Mesenchymal stem cell (in vitro differentiated cells and primary cell): ENCODE data around the gene CMKLR1.

Experiments used
- DNase-seq: peaks from one replicate; pipeline ENCODE4 v3.0.0-alpha.2; 2013
- H2AFZ ChIP-seq: one replicate; pipeline ENCODE4 v1.6.1; 2013; ENCODE audit warnings: low read depth, mild to moderate bottlenecking, control low read depth, inconsistent platforms, low read length, moderate library complexity
- H2AK5ac ChIP-seq: 2 replicates; pipeline ENCODE4 v1.6.1; 2013; ENCODE audit warnings: low read length, moderate library complexity, mild to moderate bottlenecking, inconsistent platforms; ENCODE audit not compliant: severe bottlenecking
- H2BK120ac ChIP-seq: one replicate; pipeline ENCODE4 v1.6.1; 2013; ENCODE audit warnings: low read depth, mild to moderate bottlenecking, inconsistent platforms, low read length, moderate library complexity
- H2BK12ac ChIP-seq, 2 experiments: one replicate each; pipeline ENCODE4 v1.6.1; 2013; ENCODE audit warnings: inconsistent platforms in 2 of 2, low read length in 2 of 2, mild to moderate bottlenecking in 2 of 2, moderate library complexity in 2 of 2, control low read depth in 1 of 2
- H2BK15ac ChIP-seq: one replicate; pipeline ENCODE4 v1.6.1; 2013; ENCODE audit warnings: mild to moderate bottlenecking, low read depth, inconsistent platforms; ENCODE audit not compliant: poor library complexity, severe bottlenecking
- H2BK5ac ChIP-seq: 2 replicates; pipeline ENCODE4 v1.6.1; 2013; ENCODE audit warnings: low read depth, mild to moderate bottlenecking, low read length, control low read depth, inconsistent platforms; ENCODE audit not compliant: poor library complexity, severe bottlenecking
- H3K14ac ChIP-seq, 2 experiments: one replicate each; pipeline ENCODE4 v1.6.1; 2013; ENCODE audit warnings: inconsistent platforms in 2 of 2, low read length in 2 of 2, control low read depth in 1 of 2, mild to moderate bottlenecking in 1 of 2, moderate library complexity in 1 of 2
- H3K18ac ChIP-seq, 2 experiments: one replicate each; pipeline ENCODE4 v1.6.1; 2013; ENCODE audit warnings: inconsistent platforms in 2 of 2, low read length in 2 of 2, control low read depth in 1 of 2, low read depth in 1 of 2, mild to moderate bottlenecking in 1 of 2
- H3K23ac ChIP-seq, 2 experiments: one replicate each; pipeline ENCODE4 v1.6.1; 2013; ENCODE audit warnings: inconsistent platforms in 2 of 2, low read length in 2 of 2, mild to moderate bottlenecking in 2 of 2, moderate library complexity in 2 of 2, control low read depth in 1 of 2
- H3K27ac ChIP-seq: 2 replicates; pipeline ENCODE4 v1.5.1; 2013; ENCODE audit warnings: mild to moderate bottlenecking, moderate library complexity, low read length, control low read depth, inconsistent platforms; ENCODE audit not compliant: poor library complexity, severe bottlenecking
- H3K27me3 ChIP-seq, 2 experiments: 2 replicates each; pipeline versions ENCODE4 v1.6.1 to v1.7.0; 2013; ENCODE audit warnings: low read length in 2 of 2, mild to moderate bottlenecking in 2 of 2, moderate library complexity in 2 of 2, control low read depth in 1 of 2, inconsistent platforms in 1 of 2; ENCODE audit not compliant: control insufficient read depth in 1 of 2, insufficient read depth in 1 of 2
- H3K36me3 ChIP-seq, 2 experiments: 2 replicates each; pipeline versions ENCODE4 v1.6.1 to v1.7.0; 2013; ENCODE audit warnings: low read length in 2 of 2, control low read depth in 1 of 2, inconsistent platforms in 1 of 2, low read depth in 1 of 2, mild to moderate bottlenecking in 1 of 2; ENCODE audit not compliant: insufficient read depth in 2 of 2, control insufficient read depth in 1 of 2
- H3K4ac ChIP-seq, 2 experiments: one replicate each; pipeline ENCODE4 v1.6.1; 2013; ENCODE audit warnings: inconsistent platforms in 2 of 2, low read length in 2 of 2, mild to moderate bottlenecking in 2 of 2, moderate library complexity in 2 of 2, control low read depth in 1 of 2, low read depth in 1 of 2
- H3K4me1 ChIP-seq: 2 replicates; pipeline ENCODE4 v1.6.1; 2013; ENCODE audit warnings: low read depth, low read length, control low read depth; ENCODE audit not compliant: control insufficient read depth, insufficient read depth
- H3K4me2 ChIP-seq: 2 replicates; pipeline ENCODE4 v1.6.1; 2013; ENCODE audit warnings: low read length, mild to moderate bottlenecking, inconsistent platforms; ENCODE audit not compliant: poor library complexity, severe bottlenecking
- H3K4me3 ChIP-seq, 2 experiments: 2 replicates each; pipeline versions ENCODE4 v1.5.1 to v1.7.0; 2013; ENCODE audit warnings: low read length in 2 of 2, mild to moderate bottlenecking in 2 of 2, control low read depth in 1 of 2, low read depth in 1 of 2; ENCODE audit not compliant: insufficient read depth in 1 of 2
- H3K79me1 ChIP-seq: replicated peaks from 2 replicates; pipeline ENCODE4 v1.6.1; 2013; ENCODE audit warnings: mild to moderate bottlenecking, control low read depth, low read length, inconsistent platforms; ENCODE audit not compliant: poor library complexity, severe bottlenecking
- H3K9ac ChIP-seq: 2 replicates; pipeline ENCODE4 v1.7.0; 2013; ENCODE audit warnings: mild to moderate bottlenecking, low read length, moderate library complexity
- H3K9me3 ChIP-seq: 2 replicates; pipeline ENCODE4 v1.7.0; 2013; ENCODE audit warnings: mild to moderate bottlenecking, low read length; ENCODE audit not compliant: control insufficient read depth
- H4K8ac ChIP-seq: one replicate; pipeline ENCODE4 v1.6.1; 2013; ENCODE audit warnings: inconsistent platforms, mild to moderate bottlenecking, low read length, moderate library complexity
- H4K91ac ChIP-seq: one replicate; pipeline ENCODE4 v1.6.1; 2013; ENCODE audit warnings: mild to moderate bottlenecking, low read length, inconsistent platforms
- WGBS: methylation state at CpG from one replicate; pipeline ENCODE4 v1.1.7; 2013; ENCODE audit warnings: mixed read lengths; 5-methylcytosine and 5-hydroxymethylcytosine counted together

Gene CMKLR1

GRCh38 chr12:108302016-108302402 lies 37.1 kb downstream of the CMKLR1 start:
- H4K91ac ChIP-seq, result no peak overlapping the region
- no peak overlapping the region for H3K27ac ChIP-seq
- no peak overlapping the region for H3K4me3 ChIP-seq
- peaks cover 34% of the 10 kb centered on the region for H3K4me1 ChIP-seq
- 89% methylated on average over 5 of the region's 6 CpGs for WGBS
- DNase-seq, result no peak
- H2AFZ ChIP-seq, result no peak overlapping the region
- H2BK15ac ChIP-seq, result no peak overlapping the region
- no peaks in the 10 kb centered on the region for H3K79me1 ChIP-seq
- H2BK12ac ChIP-seq, result no peak overlapping the region
- no peak overlapping the region for H3K18ac ChIP-seq
- H3K27me3 ChIP-seq, result peaks cover 0 to 54% of the 10 kb centered on the region in 2 experiments
- no peak overlapping the region for H3K23ac ChIP-seq
- H3K4ac ChIP-seq, result no peak overlapping the region
- H2BK120ac ChIP-seq, result no peak overlapping the region
- no peak overlapping the region for H3K4me2 ChIP-seq
- H3K9me3 ChIP-seq, result no peaks in the 10 kb centered on the region
- H3K14ac ChIP-seq, result no peak overlapping the region
- no peak overlapping the region for H4K8ac ChIP-seq
- no peaks in the 10 kb centered on the region for H3K36me3 ChIP-seq
- no peak overlapping the region for H2BK5ac ChIP-seq
- no peak overlapping the region for H3K9ac ChIP-seq
- H2AK5ac ChIP-seq, result no peak overlapping the region

GRCh38 chr12:108301346-108301745 lies 37.8 kb downstream of the CMKLR1 start:
- WGBS, result 92% methylated on average over 6 of the region's 6 CpGs

GRCh38 chr12:108299980-108300696 lies 39.0 kb downstream of the CMKLR1 start:
- no peak for DNase-seq
- H2BK120ac ChIP-seq, result no peak overlapping the region
- no peaks in the 10 kb centered on the region for H3K9me3 ChIP-seq
- no peak overlapping the region for H3K27ac ChIP-seq
- H3K18ac ChIP-seq, result no peak overlapping the region
- no peak overlapping the region for H3K14ac ChIP-seq
- no peak overlapping the region for H2AK5ac ChIP-seq
- H3K4me2 ChIP-seq, result no peak overlapping the region
- no peak overlapping the region for H2AFZ ChIP-seq
- H4K8ac ChIP-seq, result no peak overlapping the region
- 83% methylated on average over 5 of the region's 7 CpGs for WGBS
- no peak overlapping the region for H2BK15ac ChIP-seq
- H2BK5ac ChIP-seq, result no peak overlapping the region
- H3K79me1 ChIP-seq, result no peaks in the 10 kb centered on the region
- H2BK12ac ChIP-seq, result no peak overlapping the region
- H3K36me3 ChIP-seq, result no peaks in the 10 kb centered on the region
- no peak overlapping the region for H3K4ac ChIP-seq
- peaks cover 25% of the 10 kb centered on the region for H3K4me1 ChIP-seq
- H4K91ac ChIP-seq, result no peak overlapping the region
- H3K27me3 ChIP-seq, result peaks cover 0 to 67% of the 10 kb centered on the region in 2 experiments
- H3K23ac ChIP-seq, result no peak overlapping the region
- no peak overlapping the region for H3K9ac ChIP-seq
- H3K4me3 ChIP-seq, result no peak overlapping the region

More at GRCh38 chr12:108301346-108301745, 37.8 kb downstream of the CMKLR1 start:
- no peak overlapping the region for H3K4me2 ChIP-seq
- H4K8ac ChIP-seq, result no peak overlapping the region
- no peak overlapping the region for H3K4ac ChIP-seq
- no peak overlapping the region for H2BK12ac ChIP-seq
- no peak overlapping the region for H2BK5ac ChIP-seq
- no peak overlapping the region for H2BK120ac ChIP-seq
- H3K18ac ChIP-seq, result no peak overlapping the region
- no peak overlapping the region for H2BK15ac ChIP-seq
- H2AFZ ChIP-seq, result no peak overlapping the region
- H2AK5ac ChIP-seq, result no peak overlapping the region
- H3K27me3 ChIP-seq, result peaks cover 0 to 55% of the 10 kb centered on the region in 2 experiments
- DNase-seq, result no peak
- H3K27ac ChIP-seq, result no peak overlapping the region
- H3K9me3 ChIP-seq, result no peaks in the 10 kb centered on the region
- H3K79me1 ChIP-seq, result no peaks in the 10 kb centered on the region
- no peak overlapping the region for H3K4me3 ChIP-seq
- H3K36me3 ChIP-seq, result no peaks in the 10 kb centered on the region
- no peak overlapping the region for H3K14ac ChIP-seq
- no peak overlapping the region for H4K91ac ChIP-seq
- H3K4me1 ChIP-seq, result peaks cover 29% of the 10 kb centered on the region
- no peak overlapping the region for H3K9ac ChIP-seq
- no peak overlapping the region for H3K23ac ChIP-seq

GRCh38 chr12:108299516-108299915 lies 39.6 kb downstream of the CMKLR1 start:
- no peak overlapping the region for H2BK5ac ChIP-seq
- H2AK5ac ChIP-seq, result no peak overlapping the region
- no peak for DNase-seq
- H3K4me3 ChIP-seq, result no peak overlapping the region
- no peak overlapping the region for H4K91ac ChIP-seq
- no peak overlapping the region for H4K8ac ChIP-seq
- no peak overlapping the region for H2BK12ac ChIP-seq
- no peak overlapping the region for H2AFZ ChIP-seq
- H3K4me1 ChIP-seq, result peaks cover 21% of the 10 kb centered on the region
- H3K79me1 ChIP-seq, result no peaks in the 10 kb centered on the region
- 68% methylated on average over 4 of the region's 4 CpGs for WGBS
- H3K27ac ChIP-seq, result no peak overlapping the region
- H3K4me2 ChIP-seq, result no peak overlapping the region
- H3K27me3 ChIP-seq, result peaks cover 0 to 69% of the 10 kb centered on the region in 2 experiments
- no peak overlapping the region for H3K18ac ChIP-seq
- no peak overlapping the region for H2BK120ac ChIP-seq
- no peaks in the 10 kb centered on the region for H3K9me3 ChIP-seq
- no peak overlapping the region for H3K23ac ChIP-seq
- H3K9ac ChIP-seq, result no peak overlapping the region
- no peak overlapping the region for H3K14ac ChIP-seq
- no peak overlapping the region for H2BK15ac ChIP-seq
- no peak overlapping the region for H3K4ac ChIP-seq
- no peaks in the 10 kb centered on the region for H3K36me3 ChIP-seq
